Activated naive CD4-positive, alpha-beta T cell treated with anti-CD3 and anti-CD28 coated beads, Interleukin-2, amount 50 U/mL, for 72 hours (primary cell): ENCODE data around the gene DDTL. TPM values are rescaled to one million over a fixed set of nuclear protein-coding genes. Genes with fewer than 3 reads are reported as not detected.
"Not testable (repeated sequence)": the region's sequence is repeated elsewhere in the genome, so short reads cannot be mapped to it uniquely, and the experiment has no call there.

Experiments used
- ATAC-seq, 2 donors: fragments of 150-1000 bp; cut with Tn5 transposase; 2 replicates each; pipeline ENCODE4 v1.10.0; 2021; ENCODE audit warnings: mild to moderate bottlenecking in 2 of 2, moderate library complexity in 2 of 2
- DNase-seq, 2 donors: peaks; one replicate each; pipeline ENCODE4 v3.0.0; 2021 to 2022; ENCODE audit warnings: low spot score in 2 of 2
- H3K27ac Mint-ChIP-seq, 2 donors: one replicate each; pipeline ENCODE4 v1.8.0; 2022; ENCODE audit warnings: mild to moderate bottlenecking in 2 of 2, mixed read lengths in 2 of 2
- H3K36me3 Mint-ChIP-seq, 2 donors: one replicate each; pipeline ENCODE4 v1.8.0; 2022; ENCODE audit warnings: mixed read lengths in 2 of 2
- H3K9me3 Mint-ChIP-seq, 2 donors: one replicate each; pipeline ENCODE4 v1.8.0; 2022; ENCODE audit warnings: mixed read lengths in 2 of 2
- total RNA-seq, 2 donors: library from RNA; stranded (reverse); gene quantifications; one replicate each; pipeline ENCODE4 v1.2.3, GENCODE V29; 2022

The DDTL gene
- 1 to 10 TPM; 1.9 to 2.8 TPM for total RNA-seq

- H3K9me3 Mint-ChIP-seq = not testable (repeated sequence)
Observed at GRCh38 chr22:23966568-23966967, at the start of gene DDTL. TSS of gene DDTL (plus strand) at chr22:23966888. CDS start at chr22:23966915, 27 bp downstream.

GRCh38 chr22:23920267-23920611 is 46.4 kb upstream of the DDTL start:
- DNase-seq, H3K9me3 Mint-ChIP-seq, H3K27ac Mint-ChIP-seq, ATAC-seq: not testable (repeated sequence)
- peaks cover 5 to 14% of the 10 kb centered on the region in 2 donors for H3K36me3 Mint-ChIP-seq

More at GRCh38 chr22:23966568-23966967, at the start of gene DDTL:
- H3K27ac Mint-ChIP-seq, DNase-seq: not testable (repeated sequence)
- ATAC-seq = peak; percentile 98
- H3K36me3 Mint-ChIP-seq = peaks cover 9 to 26% of the 10 kb centered on the region in 2 donors

GRCh38 chr22:23921586-23922201 is 45.0 kb upstream of the DDTL start:
- DNase-seq, ATAC-seq, H3K9me3 Mint-ChIP-seq, H3K27ac Mint-ChIP-seq: not testable (repeated sequence)
- peaks cover 9 to 24% of the 10 kb centered on the region in 2 donors for H3K36me3 Mint-ChIP-seq

- Mint-ChIP-seq H3K9me3 (peaks cover 6 to 7% of the 10 kb centered on the region in 2 donors), H3K27ac (no peak overlapping the region), H3K36me3 (peaks cover 9 to 36% of the 10 kb centered on the region in 2 donors)
- DNase-seq = no peak
- ATAC-seq = no peak
Observed at GRCh38 chr22:23922921-23923320, 43.8 kb upstream of the DDTL start.

- H3K9me3 Mint-ChIP-seq = peaks cover 6 to 7% of the 10 kb centered on the region in 2 donors
- DNase-seq (no peak), ATAC-seq (no peak)
- no peak overlapping the region for H3K27ac Mint-ChIP-seq
- H3K36me3 Mint-ChIP-seq = peaks cover 9 to 36% of the 10 kb centered on the region in 2 donors
Observed at GRCh38 chr22:23925020-23925606, 41.6 kb upstream of the DDTL start.

GRCh38 chr22:23926561-23926960 is 40.1 kb upstream of the DDTL start:
- H3K36me3 Mint-ChIP-seq = peaks cover 9 to 45% of the 10 kb centered on the region in 2 donors
- no peak overlapping the region for H3K27ac Mint-ChIP-seq

GRCh38 chr22:23938328-23939016 is 28.2 kb upstream of the DDTL start:
- DNase-seq (no peak), ATAC-seq (no peak)
- no peaks in the 10 kb centered on the region for H3K9me3 Mint-ChIP-seq
- H3K36me3 Mint-ChIP-seq = no peaks in the 10 kb centered on the region
- no peak overlapping the region for H3K27ac Mint-ChIP-seq

More at GRCh38 chr22:23926561-23926960, 40.1 kb upstream of the DDTL start:
- DNase-seq = no peak
- ATAC-seq = no peak
- peaks cover 7 to 12% of the 10 kb centered on the region in 2 donors for H3K9me3 Mint-ChIP-seq

GRCh38 chr22:23939017-23939357 is 27.7 kb upstream of the DDTL start:
- Mint-ChIP-seq H3K36me3 (no peaks in the 10 kb centered on the region), H3K9me3 (no peaks in the 10 kb centered on the region), H3K27ac (no peak overlapping the region)
- ATAC-seq (no peak), DNase-seq (no peak)

GRCh38 chr22:23940166-23940565 is 26.5 kb upstream of the DDTL start:
- not testable (repeated sequence) for H3K9me3 Mint-ChIP-seq

GRCh38 chr22:23947391-23947790 is 19.3 kb upstream of the DDTL start:
- H3K27ac Mint-ChIP-seq, H3K36me3 Mint-ChIP-seq, H3K9me3 Mint-ChIP-seq, DNase-seq: not testable (repeated sequence)
- ATAC-seq = peak in 1 of 2 donors; percentile 50

More at GRCh38 chr22:23940166-23940565, 26.5 kb upstream of the DDTL start:
- H3K27ac Mint-ChIP-seq, DNase-seq, ATAC-seq, H3K36me3 Mint-ChIP-seq: not testable (repeated sequence)

GRCh38 chr22:23949764-23950163 is 16.9 kb upstream of the DDTL start:
- H3K36me3 Mint-ChIP-seq, H3K9me3 Mint-ChIP-seq, ATAC-seq: not testable (repeated sequence)

GRCh38 chr22:23951383-23951782 is 15.3 kb upstream of the DDTL start:
- not testable (repeated sequence) for H3K9me3 Mint-ChIP-seq, H3K36me3 Mint-ChIP-seq, DNase-seq, H3K27ac Mint-ChIP-seq
- peak in 1 of 2 donors; percentile 24 for ATAC-seq

More at GRCh38 chr22:23949764-23950163, 16.9 kb upstream of the DDTL start:
- not testable (repeated sequence) for DNase-seq, H3K27ac Mint-ChIP-seq

- H3K9me3 Mint-ChIP-seq, H3K36me3 Mint-ChIP-seq, DNase-seq, ATAC-seq: not testable (repeated sequence)
- peak overlapping the region in 1 of 2 donors; percentile 1 for H3K27ac Mint-ChIP-seq
Observed at GRCh38 chr22:23952794-23953405, 13.8 kb upstream of the DDTL start.

- not testable (repeated sequence) for DNase-seq, H3K36me3 Mint-ChIP-seq, H3K9me3 Mint-ChIP-seq, H3K27ac Mint-ChIP-seq, ATAC-seq
Observed at GRCh38 chr22:23953485-23953884, 13.2 kb upstream of the DDTL start.

- H3K9me3 Mint-ChIP-seq, H3K36me3 Mint-ChIP-seq, H3K27ac Mint-ChIP-seq, DNase-seq, ATAC-seq: not testable (repeated sequence)
Observed at GRCh38 chr22:23954193-23954990, 12.3 kb upstream of the DDTL start.

GRCh38 chr22:23954991-23955305 is 11.7 kb upstream of the DDTL start:
- not testable (repeated sequence) for H3K27ac Mint-ChIP-seq, ATAC-seq, H3K9me3 Mint-ChIP-seq, DNase-seq, H3K36me3 Mint-ChIP-seq
